ENCODE results near the gene APOL1.
"Not testable (repeated sequence)": the region's sequence is repeated elsewhere in the genome, so short reads cannot be mapped to it uniquely, and the experiment has no call there.

APOL1 gene

GRCh38 chr22:36271231-36271630 lies 18.3 kb downstream of the APOL1 start:
- DNase-seq (ENCODE audit: low read depth) = not testable (repeated sequence)

DNA sequence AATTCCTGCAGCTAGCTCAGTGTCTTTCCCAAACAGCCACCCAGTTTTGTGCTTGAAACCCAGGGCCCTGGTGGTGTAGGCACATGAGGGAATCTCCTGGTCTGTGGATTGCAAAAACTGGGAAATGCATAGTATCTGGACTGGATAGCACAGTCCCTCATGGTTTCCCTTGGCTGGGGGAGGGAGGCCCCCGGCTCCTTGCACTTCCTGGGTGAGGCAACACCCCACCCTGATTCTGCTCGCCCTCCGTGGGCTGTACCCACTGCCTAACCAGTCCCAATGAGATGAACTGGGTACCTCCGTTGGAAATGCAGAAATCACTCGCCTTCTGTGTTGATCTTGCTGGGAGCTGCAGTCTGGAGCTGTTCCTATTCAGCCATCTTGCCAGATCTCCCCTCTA lies 19.0 kb downstream of the APOL1 start:
- not testable (repeated sequence) for DNase-seq (ENCODE audit: low read depth)

DNA sequence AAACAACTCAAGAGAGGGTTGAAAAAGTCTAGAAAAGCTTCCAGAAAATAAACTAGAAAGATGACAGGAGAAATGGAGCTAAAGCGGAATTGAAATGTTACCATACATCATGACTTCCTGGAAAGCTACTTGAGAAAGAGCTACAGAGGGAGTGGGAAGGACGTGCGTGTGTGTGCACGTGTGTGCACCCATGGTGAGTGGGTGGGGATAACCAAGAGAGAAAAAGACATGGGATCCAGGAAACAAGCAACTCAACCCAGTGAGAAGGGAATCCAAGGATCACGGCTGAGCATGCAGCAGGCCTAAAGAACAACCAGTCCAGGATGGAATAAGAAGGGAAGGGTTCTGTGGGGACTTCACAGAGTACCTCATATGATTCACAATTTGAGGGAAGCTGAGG lies 21.6 kb downstream of the APOL1 start:
- DNase-seq (ENCODE audit: low read depth) = no peak

DNA sequence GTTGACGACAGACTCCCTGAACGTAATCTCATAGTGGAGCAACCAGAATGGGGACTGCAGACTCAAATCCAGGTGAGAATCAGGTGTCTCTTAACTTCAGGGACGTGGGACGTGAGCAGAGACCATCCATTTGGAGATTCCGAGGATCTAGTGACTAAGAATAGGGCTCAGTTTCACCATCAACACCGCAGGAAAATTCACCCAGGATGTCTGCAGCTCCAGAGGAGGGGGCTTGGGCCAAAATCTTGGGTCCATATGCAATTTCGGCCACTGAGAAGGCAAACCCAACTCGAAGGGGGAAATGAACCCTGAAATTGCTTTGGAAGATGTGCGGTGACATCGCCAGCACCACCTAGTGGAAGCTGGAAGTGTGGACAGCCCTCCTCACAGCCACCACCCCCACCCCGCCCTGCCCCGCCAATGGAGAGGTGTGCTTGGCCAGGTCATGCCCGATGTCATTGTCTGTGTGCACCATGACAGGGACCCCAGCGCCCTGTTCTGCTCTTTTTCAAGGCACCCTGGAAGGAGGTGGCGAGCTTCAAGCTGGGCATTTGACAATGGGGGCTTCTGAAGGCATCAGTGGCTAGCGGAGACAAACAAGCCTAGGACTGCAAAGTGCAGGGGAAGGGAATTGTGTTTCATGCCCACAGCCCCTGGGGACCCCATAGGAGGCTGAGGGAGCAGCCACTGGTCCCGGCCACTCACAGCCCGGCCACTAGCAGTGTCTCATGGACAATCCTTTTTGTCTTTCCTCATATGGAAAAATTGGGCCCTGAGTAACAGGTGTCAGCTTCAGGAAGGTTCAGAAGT lies 24.8 kb downstream of the APOL1 start:
- peak; percentile 55 for DNase-seq (ENCODE audit: low read depth)

DNA sequence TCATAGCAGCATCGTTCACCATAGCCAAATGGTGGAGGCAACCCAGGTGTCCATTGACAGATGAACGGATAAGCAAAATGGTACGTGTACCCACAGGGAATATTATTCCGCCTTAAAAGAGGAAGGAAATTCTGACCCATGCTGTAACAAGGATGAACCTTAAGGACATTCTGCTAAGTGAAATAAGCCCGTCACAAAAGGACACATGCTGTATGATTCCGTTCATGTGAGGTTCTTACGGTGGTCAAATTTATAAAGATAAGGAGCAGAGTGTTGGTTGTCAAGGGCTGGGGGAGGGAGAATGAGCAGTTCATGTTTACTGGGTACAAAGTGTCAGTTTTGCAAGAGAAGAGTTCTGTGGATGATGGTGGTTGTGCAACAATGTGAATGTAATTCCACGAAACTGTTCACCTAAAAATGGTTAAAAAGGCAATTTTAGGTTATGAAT lies 26.3 kb downstream of the APOL1 start:
- DNase-seq (ENCODE audit: low read depth) = no peak

- no peak for DNase-seq (ENCODE audit: low read depth)
Measured at GRCh38 chr22:36280379-36280778, 27.4 kb downstream of the APOL1 start.

DNA sequence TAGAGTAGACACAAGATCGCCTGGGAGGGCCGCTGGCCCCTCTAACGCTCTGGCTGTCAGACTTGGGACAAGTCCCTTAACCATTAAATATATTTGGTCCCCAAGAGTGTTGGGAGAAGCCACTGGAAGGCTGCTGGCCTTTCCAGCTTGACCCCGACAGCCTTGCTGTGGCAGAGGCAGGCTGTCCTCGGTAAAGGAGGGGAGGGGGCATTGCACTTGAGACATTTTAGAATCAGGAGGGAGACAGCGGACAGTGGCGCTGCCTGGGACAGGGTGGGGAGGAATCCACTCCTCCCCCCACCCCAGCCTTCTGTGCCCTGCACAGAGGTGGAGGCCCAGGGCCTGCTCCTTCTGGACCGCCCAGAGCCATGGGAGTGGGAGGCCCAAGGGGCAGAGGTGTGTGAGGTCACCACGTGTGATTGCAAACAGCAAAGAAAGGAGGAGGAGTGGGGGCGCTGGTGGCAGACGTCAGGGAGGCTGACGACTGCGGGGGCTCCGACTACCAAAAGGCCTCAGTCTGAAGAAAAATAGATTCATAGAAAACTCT lies 28.9 kb downstream of the APOL1 start:
- DNase-seq (ENCODE audit: low read depth) = no peak

DNA sequence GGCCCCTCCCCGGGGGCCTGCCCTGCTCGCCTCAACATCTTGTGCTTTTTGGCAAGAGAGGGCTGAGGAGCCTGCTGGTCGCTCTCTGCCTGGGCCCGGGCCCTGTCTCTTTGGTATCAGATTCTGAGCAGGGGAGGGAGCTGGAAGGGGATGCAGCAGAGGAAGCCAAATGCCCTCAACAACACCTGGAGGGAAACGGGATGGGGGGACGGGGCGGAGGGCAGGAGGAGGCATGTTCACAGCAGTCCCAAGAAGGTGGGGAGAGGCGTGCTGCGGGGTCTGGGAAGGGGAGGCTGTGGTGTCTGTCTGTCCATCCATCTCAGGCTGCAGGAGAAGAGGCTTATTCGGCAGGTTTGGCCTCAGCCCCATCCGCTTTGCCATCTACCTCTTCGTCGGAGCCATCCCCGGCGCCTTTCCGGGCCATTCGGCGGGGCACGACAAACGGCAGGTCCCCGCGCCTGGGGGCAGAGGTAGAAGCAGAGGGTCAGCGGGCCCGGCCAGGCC lies 29.4 kb downstream of the APOL1 start:
- no peak for DNase-seq (ENCODE audit: low read depth)

GRCh38 chr22:36284171-36284571 lies 31.2 kb downstream of the APOL1 start:
- no peak for DNase-seq (ENCODE audit: low read depth)

DNA sequence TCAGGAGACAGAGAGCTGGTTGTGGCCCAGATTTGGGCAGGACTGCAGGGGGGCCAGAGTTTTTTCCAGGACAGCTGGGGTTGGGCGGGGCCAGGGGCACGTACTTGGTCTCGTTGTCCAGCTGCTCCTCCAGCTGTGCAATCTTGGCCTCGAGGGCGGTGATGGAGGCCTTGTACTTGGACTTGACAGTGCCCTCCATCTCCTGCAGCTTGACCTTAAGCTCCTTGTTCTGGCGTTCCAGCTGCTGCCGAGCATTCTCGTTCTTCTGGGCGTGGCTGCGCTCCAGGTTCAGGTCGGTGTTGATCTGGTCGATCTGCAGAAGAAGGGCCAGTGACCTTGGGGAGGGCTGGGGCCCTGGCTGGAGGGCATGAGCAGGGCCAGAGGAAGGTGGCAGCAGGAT lies 32.1 kb downstream of the APOL1 start:
- no peak for DNase-seq (ENCODE audit: low read depth)

GRCh38 chr22:36285545-36285944 lies 32.6 kb downstream of the APOL1 start:
- no peak for DNase-seq (ENCODE audit: low read depth)

- peak; percentile 43 for DNase-seq (ENCODE audit: low read depth)
Measured at GRCh38 chr22:36286096-36286957, 33.4 kb downstream of the APOL1 start.

DNA sequence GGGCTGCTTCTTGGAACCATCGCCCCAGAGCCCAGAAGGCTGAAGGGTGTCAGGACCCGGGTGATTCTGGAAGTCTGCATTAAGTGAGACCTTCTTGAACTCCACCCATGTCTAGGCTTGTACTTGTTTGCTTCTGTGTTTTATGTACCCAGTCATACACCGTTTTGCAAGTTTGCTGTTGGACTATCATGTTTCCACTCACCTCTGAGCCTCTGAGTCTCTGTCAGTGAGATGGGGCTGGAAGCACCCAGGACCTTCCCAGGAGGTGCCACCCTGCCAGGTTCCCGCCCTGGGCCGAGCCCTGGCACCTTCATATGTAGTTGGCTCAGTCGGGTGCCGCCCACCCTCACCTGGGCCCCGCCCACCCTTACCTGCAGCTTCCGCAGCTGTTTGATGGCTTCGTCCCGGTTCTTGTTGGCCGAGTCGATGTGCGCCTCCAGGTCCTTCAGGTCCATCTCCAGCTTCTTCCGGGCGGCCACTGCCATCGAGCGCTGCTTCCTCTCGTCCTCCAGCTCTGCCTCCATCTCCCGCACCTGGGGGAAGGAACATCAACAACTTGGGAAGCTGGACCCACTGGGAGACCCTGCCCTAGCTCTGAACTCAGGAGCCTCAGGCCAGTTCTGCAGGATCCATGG lies 35.1 kb downstream of the APOL1 start:
- DNase-seq (ENCODE audit: low read depth) = no peak

- no peak for DNase-seq (ENCODE audit: low read depth)
Measured at GRCh38 chr22:36288571-36289405, 35.9 kb downstream of the APOL1 start.

DNA sequence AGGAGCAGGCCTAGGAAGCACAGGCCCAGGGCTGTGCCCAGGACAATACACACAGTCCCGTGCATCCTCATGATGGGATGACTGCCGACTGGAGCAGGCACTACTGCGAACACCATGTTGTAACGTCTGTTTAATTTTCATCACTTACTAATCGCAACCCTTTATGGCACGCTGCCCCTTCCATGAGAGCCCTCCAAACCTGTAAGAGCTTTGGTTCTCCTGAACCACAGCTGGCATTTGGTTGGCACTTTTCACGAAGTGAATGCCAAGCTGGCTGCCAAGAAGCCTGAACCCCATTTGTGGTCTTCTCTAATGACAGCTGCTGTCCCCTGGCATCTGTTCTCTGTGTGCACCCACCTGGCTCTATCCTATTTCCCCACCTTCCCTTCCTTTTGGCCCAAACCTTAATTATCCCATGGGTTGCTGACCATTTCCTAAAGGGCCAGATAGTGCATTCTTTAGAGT lies 36.5 kb downstream of the APOL1 start:
- no peak for DNase-seq (ENCODE audit: low read depth)

DNA sequence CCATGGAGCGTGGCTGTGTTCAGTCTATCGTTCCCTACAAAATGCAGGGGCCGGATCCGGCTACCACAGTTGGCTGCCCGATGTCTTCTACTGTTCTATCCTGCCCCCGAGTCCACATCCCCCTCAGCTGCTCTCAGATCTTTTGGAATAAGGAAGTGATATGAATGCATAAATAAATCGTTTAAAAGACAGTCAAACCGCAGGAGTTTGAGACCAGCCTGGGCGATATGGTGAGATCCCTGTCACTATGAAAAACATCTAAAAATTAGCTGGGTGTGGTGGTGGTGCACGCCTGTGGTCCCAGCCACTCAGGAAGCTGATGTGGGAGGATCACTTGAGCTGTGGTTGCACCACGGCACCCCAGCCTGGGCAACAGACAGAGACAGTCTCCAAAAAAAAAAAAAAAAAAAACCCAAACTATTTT lies 37.0 kb downstream of the APOL1 start:
- not testable (repeated sequence) for DNase-seq (ENCODE audit: low read depth)

- not testable (repeated sequence) for DNase-seq (ENCODE audit: low read depth)
Measured at GRCh38 chr22:36290391-36291075, 37.6 kb downstream of the APOL1 start.

GRCh38 chr22:36291831-36292740 lies 39.2 kb downstream of the APOL1 start:
- DNase-seq (ENCODE audit: low read depth) = no peak

DNA sequence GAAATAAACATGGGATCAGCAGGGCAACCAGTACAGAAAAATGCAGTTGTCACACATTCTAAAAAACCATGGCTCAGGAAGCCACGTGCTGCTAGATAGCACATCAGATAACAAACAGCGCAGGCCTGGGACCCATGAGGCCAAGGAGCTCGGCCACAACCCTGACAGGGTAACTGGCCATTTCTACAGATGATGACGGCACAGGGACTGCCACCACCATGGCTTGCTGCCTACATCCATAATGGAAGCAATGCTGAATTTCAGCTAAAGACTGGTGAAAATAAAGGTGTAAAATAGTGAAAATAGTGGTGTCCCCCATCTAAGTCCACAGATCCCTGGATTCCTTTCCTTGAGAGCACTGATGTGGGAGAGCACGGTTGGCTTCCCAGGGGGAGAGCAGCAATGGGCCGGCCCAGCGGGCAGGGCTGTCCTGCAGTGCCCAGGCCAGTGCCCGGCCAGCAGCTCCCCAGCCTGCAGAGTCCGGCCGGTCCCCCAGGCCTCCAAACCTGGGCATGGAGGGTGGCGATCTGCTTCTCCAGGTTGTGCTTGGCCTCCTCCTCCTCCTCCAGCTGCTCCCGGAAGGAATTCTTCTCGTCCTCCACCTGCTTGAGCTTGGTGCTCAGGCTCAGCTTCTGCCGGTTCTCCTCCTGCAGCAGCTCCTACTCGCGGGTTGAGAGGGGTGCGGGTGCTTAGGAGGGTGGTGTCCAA lies 40.0 kb downstream of the APOL1 start:
- DNase-seq (ENCODE audit: low read depth) = no peak
